Esophagus (tissue), 2 donors: ENCODE measurements around the gene CHML. TPM values are rescaled to one million over a fixed set of nuclear protein-coding genes. Genes with fewer than 3 reads are reported as not detected.

ENCODE experiments used
- H3K27ac ChIP-seq, 2 donors: one replicate each; pipeline ENCODE4 v1.5.1; 2013; ENCODE audit warnings: low read depth in 2 of 2, mild to moderate bottlenecking in 2 of 2, inconsistent platforms in 1 of 2, low read length in 1 of 2, moderate library complexity in 1 of 2
- H3K27me3 ChIP-seq, 2 donors: one replicate each; pipeline ENCODE4 v1.6.1; 2013; ENCODE audit warnings: low read length in 2 of 2, control low read depth in 1 of 2, mild to moderate bottlenecking in 1 of 2; ENCODE audit not compliant: insufficient read depth in 2 of 2, control insufficient read depth in 1 of 2
- H3K36me3 ChIP-seq, 2 donors: one replicate each; pipeline ENCODE4 v1.6.1; 2013; ENCODE audit warnings: low read length in 1 of 2; ENCODE audit not compliant: control insufficient read depth in 2 of 2, insufficient read depth in 2 of 2
- H3K4me1 ChIP-seq, 2 donors: one replicate each; pipeline ENCODE4 v1.6.1; 2013; ENCODE audit warnings: low read length in 1 of 2; ENCODE audit not compliant: control insufficient read depth in 2 of 2, insufficient read depth in 2 of 2
- H3K4me3 ChIP-seq, 2 donors: one replicate each; pipeline ENCODE4 v1.5.1; 2013; ENCODE audit warnings: low read length in 2 of 2, mild to moderate bottlenecking in 2 of 2, low read depth in 1 of 2, moderate library complexity in 1 of 2
- H3K9me3 ChIP-seq, 2 donors: one replicate each; pipeline ENCODE4 v1.6.1; 2013; ENCODE audit warnings: mild to moderate bottlenecking in 2 of 2, low read depth in 1 of 2, low read length in 1 of 2, moderate library complexity in 1 of 2; ENCODE audit not compliant: control insufficient read depth in 2 of 2, insufficient read depth in 1 of 2
- WGBS, 2 donors: extraction: QIAGEN DNeasy Blood & Tissue Kit; methylation state at CpG; one replicate each; pipeline ENCODE4 v1.1.7; 2013; 5-methylcytosine and 5-hydroxymethylcytosine counted together
- polyA plus RNA-seq, 2 donors: library from polyadenylated mRNA; stranded (reverse); fragments of 200-250 nt; gene quantifications; one replicate each; pipeline ENCODE4 v1.2.3, GENCODE V29; 2013
- donor health status: healthy with polysubstance abuse.
- donor health status: Bipolar disorder and iron deficiency.

Gene CHML
- polyA plus RNA-seq, 2 donors: 1.3 to 1.6 TPM

GRCh38 chr1:241638099-241638682 is 2.0 kb downstream of the CHML start:
- no peak overlapping the region for H3K27ac ChIP-seq
- H3K4me3 ChIP-seq: peak overlapping the region in 1 of 2 donors; percentile 1
- H3K27me3 ChIP-seq: no peaks in the 10 kb centered on the region
- peaks cover 0 to 3% of the 10 kb centered on the region in 2 donors for H3K4me1 ChIP-seq
- 77 to 80% methylated on average over 5 of the region's 5 CpGs for WGBS, 2 donors
- peaks cover 0 to 4% of the 10 kb centered on the region in 2 donors for H3K36me3 ChIP-seq
- no peaks in the 10 kb centered on the region for H3K9me3 ChIP-seq

- Histone ChIP-seq H3K4me1 (peaks cover 0 to 3% of the 10 kb centered on the region in 2 donors), H3K9me3 (no peaks in the 10 kb centered on the region), H3K36me3 (peaks cover 0 to 4% of the 10 kb centered on the region in 2 donors), H3K4me3 (no peak overlapping the region), H3K27me3 (no peaks in the 10 kb centered on the region), H3K27ac (peak overlapping the region; percentile 4 to 7)
- WGBS, 2 donors: 79 to 82% methylated on average over 4 of the region's 4 CpGs
Measured at GRCh38 chr1:241637604-241638003, 2.6 kb downstream of the CHML start.

GRCh38 chr1:241637046-241637590 is 3.1 kb downstream of the CHML start:
- peaks cover 0 to 3% of the 10 kb centered on the region in 2 donors for H3K4me1 ChIP-seq
- H3K36me3 ChIP-seq: peaks cover 0 to 4% of the 10 kb centered on the region in 2 donors
- peak overlapping the region; percentile 4 to 9 for H3K27ac ChIP-seq
- no peak overlapping the region for H3K4me3 ChIP-seq
- no peaks in the 10 kb centered on the region for H3K27me3 ChIP-seq
- no peaks in the 10 kb centered on the region for H3K9me3 ChIP-seq

DNA sequence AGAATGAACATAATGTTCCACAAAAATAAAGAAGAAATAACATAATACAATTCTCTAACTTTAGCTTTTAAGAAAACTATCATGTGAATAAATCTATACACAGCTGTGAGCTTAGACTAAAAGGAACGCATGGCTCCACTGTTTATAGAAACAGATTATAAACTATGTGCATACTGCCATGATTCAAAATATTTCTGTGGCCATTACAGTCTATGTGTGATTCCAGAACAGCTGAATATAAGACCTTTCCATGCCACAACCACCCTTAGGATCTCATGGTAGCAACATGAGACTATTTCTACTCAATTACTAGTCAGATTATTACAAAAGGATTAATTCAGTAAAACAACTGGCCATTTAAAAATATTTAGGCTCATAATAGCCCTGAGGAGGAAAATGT is 3.9 kb downstream of the CHML start:
- H3K4me1 ChIP-seq: peaks cover 0 to 3% of the 10 kb centered on the region in 2 donors
- WGBS, 2 donors: 62 to 72% methylated on average over 1 of the region's 1 CpG

DNA sequence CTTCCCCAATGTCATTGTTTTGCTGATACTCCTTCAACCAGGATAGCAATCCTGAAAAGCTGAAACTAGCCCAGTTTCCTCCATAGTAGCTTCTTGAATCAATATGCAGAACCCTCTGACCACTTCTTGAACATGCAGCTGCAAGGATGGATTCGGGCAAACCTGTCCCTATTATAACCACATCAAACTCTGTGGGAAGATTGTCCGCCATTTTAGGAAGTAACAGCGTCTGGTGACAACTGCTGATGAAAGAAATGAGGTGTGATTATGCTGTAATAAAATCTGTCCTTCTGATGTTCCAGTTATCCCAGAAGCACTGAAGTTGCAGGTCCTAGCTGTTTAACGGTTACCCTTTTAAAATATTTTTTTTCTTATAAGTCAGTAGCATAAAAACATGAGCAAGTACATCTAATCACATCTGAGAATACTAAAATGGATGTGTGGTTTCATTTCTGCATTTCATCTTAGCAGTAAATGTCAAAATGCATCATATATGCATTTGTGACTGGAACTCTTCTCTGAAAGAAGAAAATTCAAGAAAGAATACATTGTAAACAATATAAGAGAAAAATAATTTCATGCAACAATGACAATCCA is 4.5 kb downstream of the CHML start:
- no peaks in the 10 kb centered on the region for H3K27me3 ChIP-seq

More for the DNA sequence above, 3.9 kb downstream of the CHML start:
- Histone ChIP-seq H3K9me3 (no peaks in the 10 kb centered on the region), H3K27ac (no peak overlapping the region), H3K27me3 (no peaks in the 10 kb centered on the region), H3K36me3 (peaks cover 0 to 4% of the 10 kb centered on the region in 2 donors), H3K4me3 (no peak overlapping the region)

GRCh38 chr1:241632987-241633386 is 7.2 kb downstream of the CHML start:
- H3K27ac ChIP-seq: no peak overlapping the region
- peaks cover 0 to 4% of the 10 kb centered on the region in 2 donors for H3K36me3 ChIP-seq
- WGBS, 2 donors: 92 to 97% methylated on average over 3 of the region's 3 CpGs
- H3K4me1 ChIP-seq: peaks cover 0 to 3% of the 10 kb centered on the region in 2 donors
- H3K27me3 ChIP-seq: no peaks in the 10 kb centered on the region
- H3K4me3 ChIP-seq: no peak overlapping the region
- no peaks in the 10 kb centered on the region for H3K9me3 ChIP-seq

More for the DNA sequence above, 4.5 kb downstream of the CHML start:
- WGBS, 2 donors: 85% methylated on average over 4 of the region's 4 CpGs
- peaks cover 0 to 3% of the 10 kb centered on the region in 2 donors for H3K4me1 ChIP-seq
- H3K36me3 ChIP-seq: peaks cover 0 to 4% of the 10 kb centered on the region in 2 donors
- H3K27ac ChIP-seq: no peak overlapping the region
- no peaks in the 10 kb centered on the region for H3K9me3 ChIP-seq
- H3K4me3 ChIP-seq: no peak overlapping the region

DNA sequence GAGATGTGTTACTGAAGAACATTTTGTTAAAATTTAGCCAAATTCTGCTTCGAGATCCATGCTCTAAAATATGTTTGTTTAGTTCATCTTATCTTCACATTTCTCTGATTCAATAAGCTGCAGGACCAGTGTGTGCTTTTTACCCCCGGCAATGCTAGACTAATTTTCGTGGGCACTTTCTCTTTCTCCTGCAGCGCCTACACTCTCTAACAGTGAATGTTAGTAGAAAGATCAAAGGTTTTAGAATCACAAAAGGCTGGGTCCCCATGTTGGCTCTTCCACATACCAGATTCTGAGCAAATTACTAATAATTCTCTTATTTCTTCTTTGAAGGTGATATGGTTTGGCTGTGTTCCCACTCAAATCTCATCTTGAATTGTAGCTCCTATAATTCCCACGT is 8.5 kb downstream of the CHML start:
- Histone ChIP-seq H3K27ac (no peak overlapping the region), H3K9me3 (no peaks in the 10 kb centered on the region), H3K4me1 (peaks cover 0 to under 1% of the 10 kb centered on the region in 2 donors), H3K4me3 (no peak overlapping the region), H3K27me3 (no peaks in the 10 kb centered on the region), H3K36me3 (peaks cover 0 to 4% of the 10 kb centered on the region in 2 donors)
- WGBS, 2 donors: 78 to 86% methylated on average over 5 of the region's 5 CpGs

DNA sequence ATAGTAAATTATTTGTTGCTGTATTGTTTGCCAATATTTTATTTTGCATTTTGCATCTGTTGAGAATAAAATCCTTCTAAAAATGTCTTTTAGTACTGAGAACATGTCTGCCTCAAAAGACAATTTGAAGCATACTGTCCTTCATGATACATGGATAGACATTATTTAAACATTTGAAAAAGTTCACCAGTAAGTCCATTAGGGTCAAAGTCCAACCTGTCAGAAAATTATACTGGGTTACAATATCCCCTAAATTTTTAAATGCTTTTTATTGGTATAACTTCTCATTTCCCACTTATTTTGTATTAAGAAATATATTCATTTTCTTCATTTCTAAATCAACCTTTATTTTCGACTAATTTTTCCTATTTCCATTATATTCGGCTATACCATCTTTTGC is 9.3 kb downstream of the CHML start:
- H3K4me3 ChIP-seq: no peak overlapping the region
- WGBS, 2 donors: 98 to 100% methylated on average over 2 of the region's 2 CpGs
- no peaks in the 10 kb centered on the region for H3K9me3 ChIP-seq

DNA sequence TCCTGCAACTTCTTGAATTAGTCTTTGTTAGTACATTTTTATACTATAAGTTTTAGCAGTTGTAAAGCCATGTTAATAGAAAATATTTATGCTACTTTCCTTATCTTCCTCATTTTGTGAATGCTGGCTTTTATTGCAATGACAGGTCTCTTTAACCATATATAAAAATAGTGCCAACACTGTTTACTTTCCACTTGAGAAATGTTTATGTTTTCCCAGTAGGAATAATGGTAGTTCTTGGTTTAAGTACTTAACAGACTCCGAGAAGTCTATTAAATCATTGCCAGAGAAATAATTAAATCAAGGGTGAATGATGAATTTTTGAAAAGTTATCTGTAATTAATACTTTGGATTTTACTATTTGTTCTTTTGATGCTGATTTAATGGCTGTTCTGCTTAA is 9.7 kb downstream of the CHML start:
- H3K9me3 ChIP-seq: no peaks in the 10 kb centered on the region
- peaks cover 0 to 4% of the 10 kb centered on the region in 2 donors for H3K36me3 ChIP-seq
- no peaks in the 10 kb centered on the region for H3K27me3 ChIP-seq
- no peak overlapping the region for H3K4me3 ChIP-seq
- no peak overlapping the region for H3K27ac ChIP-seq
- 89% methylated on average over 1 of the region's 1 CpG for WGBS, 2 donors
- no peaks in the 10 kb centered on the region for H3K4me1 ChIP-seq

More for the DNA sequence above, 9.3 kb downstream of the CHML start:
- Histone ChIP-seq H3K27me3 (no peaks in the 10 kb centered on the region), H3K36me3 (peaks cover 0 to 4% of the 10 kb centered on the region in 2 donors), H3K4me1 (no peaks in the 10 kb centered on the region), H3K27ac (no peak overlapping the region)

GRCh38 chr1:241630005-241630404 is 10.2 kb downstream of the CHML start:
- Histone ChIP-seq H3K27ac (no peak overlapping the region), H3K9me3 (no peaks in the 10 kb centered on the region), H3K27me3 (no peaks in the 10 kb centered on the region), H3K4me3 (no peak overlapping the region), H3K36me3 (peaks cover 0 to 4% of the 10 kb centered on the region in 2 donors), H3K4me1 (no peaks in the 10 kb centered on the region)
